CD4-positive, CD25-positive, alpha-beta regulatory T cell (primary cell): ENCODE data around the gene OR4D2. TPM values are rescaled to one million over a fixed set of nuclear protein-coding genes. Genes with fewer than 3 reads are reported as not detected.
A peak's percentile ranks its signal among the peaks of the same experiment; 100 is the strongest.
"Not testable (repeated sequence)": the region's sequence is repeated elsewhere in the genome, so short reads cannot be mapped to it uniquely, and the experiment has no call there.

Source experiments
- ATAC-seq, 2 donors: fragments of 150-1000 bp; cut with Tn5 transposase; one replicate each; pipeline ENCODE4 v1.10.0; 2021; ENCODE audit warnings: low read depth in 2 of 2, moderate number of reproducible peaks in 2 of 2, moderate library complexity in 1 of 2
- DNase-seq, 3 donors: peaks; one replicate each; pipeline versions ENCODE4 v3.0.0 to v3.0.0-alpha.2; 2012 to 2022; ENCODE audit warnings: mixed read lengths in 1 of 3
- H3K27ac ChIP-seq: one replicate; pipeline ENCODE4 v1.7.0; 2013; ENCODE audit warnings: mild to moderate bottlenecking, low read length; ENCODE audit not compliant: insufficient read depth, poor library complexity, severe bottlenecking
- H3K27me3 ChIP-seq: one replicate; pipeline ENCODE4 v1.7.0; 2013; ENCODE audit warnings: low read length; ENCODE audit not compliant: control insufficient read depth, insufficient read depth
- H3K36me3 ChIP-seq: one replicate; pipeline ENCODE4 v1.7.0; 2013; ENCODE audit warnings: mild to moderate bottlenecking, low read length, moderate library complexity; ENCODE audit not compliant: control insufficient read depth, insufficient read depth
- H3K4me1 ChIP-seq: 2 replicates; pipeline ENCODE4 v1.7.0; 2013; ENCODE audit warnings: mild to moderate bottlenecking, low read length; ENCODE audit not compliant: insufficient read depth, control insufficient read depth, poor library complexity, severe bottlenecking
- H3K4me3 ChIP-seq: one replicate; pipeline ENCODE4 v1.7.0; 2013; ENCODE audit warnings: low read depth, mild to moderate bottlenecking, low read length, moderate library complexity
- H3K9me3 ChIP-seq, 2 experiments: 1 replicate in 1 of 2; 2 replicates in 1 of 2; pipeline ENCODE4 v1.7.0; 2013; ENCODE audit warnings: low read length in 2 of 2, mild to moderate bottlenecking in 1 of 2, moderate library complexity in 1 of 2; ENCODE audit not compliant: control insufficient read depth in 2 of 2
- H3K27ac Mint-ChIP-seq, 3 donors: one replicate each; pipeline ENCODE4 v1.8.0; 2020 to 2022; ENCODE audit warnings: mild to moderate bottlenecking in 3 of 3, mixed read lengths in 3 of 3, moderate library complexity in 2 of 3
- H3K27me3 Mint-ChIP-seq: one replicate; pipeline ENCODE4 v1.8.0; 2022; ENCODE audit warnings: mild to moderate bottlenecking, mixed read lengths
- H3K36me3 Mint-ChIP-seq: one replicate; pipeline ENCODE4 v1.8.0; 2020; ENCODE audit warnings: mixed read lengths
- H3K4me1 Mint-ChIP-seq, 4 donors: one replicate each; pipeline ENCODE4 v1.8.0; 2020 to 2022; ENCODE audit warnings: mixed read lengths in 4 of 4, mild to moderate bottlenecking in 1 of 4
- H3K4me3 Mint-ChIP-seq, 4 donors: one replicate each; pipeline ENCODE4 v1.8.0; 2020 to 2022; ENCODE audit warnings: mild to moderate bottlenecking in 4 of 4, mixed read lengths in 4 of 4, moderate library complexity in 3 of 4
- H3K9me3 Mint-ChIP-seq, 7 donors: one replicate each; pipeline ENCODE4 v1.8.0; 2020 to 2022; ENCODE audit warnings: mixed read lengths in 7 of 7, mild to moderate bottlenecking in 3 of 7, moderate library complexity in 2 of 7
- polyA plus RNA-seq, 4 donors: library from polyadenylated mRNA; unstranded; fragments of 300-500 nt; fragmentation: Illumina TruSeq; gene quantifications; one replicate each; pipeline ENCODE4 v1.2.3, GENCODE V29; 2021
- total RNA-seq: library from RNA; stranded (reverse); gene quantifications from one replicate; pipeline ENCODE4 v1.2.3, GENCODE V29; 2022

Gene OR4D2
- total and polyA plus RNA-seq, 5 donors from 2014 or later, result not detected

DNA sequence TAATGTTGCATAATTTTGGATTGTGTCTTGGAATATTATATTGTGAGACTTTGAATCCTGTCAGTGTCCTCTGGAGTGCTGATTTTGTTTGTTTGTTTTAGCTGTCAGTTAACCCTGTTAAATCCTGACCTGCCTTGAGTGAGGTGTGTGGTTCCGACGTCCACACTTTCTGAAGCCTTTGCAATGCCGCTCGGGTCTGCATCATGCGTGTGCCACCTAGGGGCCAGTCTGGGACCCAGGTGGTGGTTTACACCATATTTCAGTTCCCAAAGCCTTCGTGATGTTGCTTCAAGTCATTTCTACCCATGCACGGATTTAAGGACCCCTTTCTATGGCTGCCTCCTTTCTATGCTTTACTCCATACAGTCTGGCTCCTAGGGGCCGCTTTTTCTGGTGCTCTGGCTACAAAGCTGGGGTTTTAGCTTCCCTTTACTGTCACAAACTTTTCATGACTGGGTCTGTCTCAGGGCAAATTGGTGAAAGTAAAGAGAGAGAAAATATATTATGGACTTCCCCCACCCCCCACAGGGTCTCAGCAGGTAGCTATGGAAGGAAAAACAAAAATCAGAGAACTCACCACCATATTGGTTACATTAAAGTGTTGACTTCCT lies 30.0 kb upstream of the OR4D2 start:
- H3K4me1 ChIP-seq, result no peaks in the 10 kb centered on the region
- no peak for ATAC-seq
- no peak overlapping the region for H3K27ac ChIP-seq
- no peak for DNase-seq
- no peaks in the 10 kb centered on the region for H3K36me3 ChIP-seq
- H3K9me3 Mint-ChIP-seq, result peaks cover 0 to 12% (median 4%) of the 10 kb centered on the region in 7 donors
- H3K27ac Mint-ChIP-seq, result no peak overlapping the region
- no peak overlapping the region for H3K4me3 ChIP-seq
- no peaks in the 10 kb centered on the region for H3K36me3 Mint-ChIP-seq
- peaks cover 58% of the 10 kb centered on the region for H3K27me3 Mint-ChIP-seq
- H3K4me1 Mint-ChIP-seq, result peaks cover 0 to 4% (median 0%) of the 10 kb centered on the region in 4 donors
- H3K27me3 ChIP-seq, result peaks cover 11% of the 10 kb centered on the region
- no peak overlapping the region for H3K4me3 Mint-ChIP-seq
- H3K9me3 ChIP-seq, result peaks cover 0 to 7% of the 10 kb centered on the region in 2 experiments

DNA sequence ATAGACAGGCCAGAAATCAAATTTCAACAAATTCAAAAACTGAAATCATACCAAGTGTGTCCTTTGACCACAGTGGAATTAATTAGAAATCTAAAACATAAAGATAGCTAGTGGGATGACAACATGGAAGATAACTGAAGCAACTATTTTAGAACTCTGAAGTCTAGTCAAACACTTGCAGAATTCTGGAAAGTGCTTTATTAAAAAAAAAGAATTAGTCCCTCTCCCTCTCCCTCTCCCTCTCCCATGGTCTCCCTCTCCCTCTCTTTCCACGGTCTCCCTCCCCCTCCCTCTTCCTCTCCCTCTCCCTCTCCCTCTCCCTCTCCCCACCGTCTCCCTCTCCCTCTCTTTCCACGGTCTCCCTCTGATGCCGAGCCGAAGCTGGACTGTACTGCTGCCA lies 25.3 kb upstream of the OR4D2 start:
- Histone ChIP-seq H3K4me1 (no peaks in the 10 kb centered on the region), H3K4me3 (no peak overlapping the region), H3K9me3 (peaks cover 28 to 32% of the 10 kb centered on the region in 2 experiments), H3K27ac (no peak overlapping the region), H3K36me3 (no peaks in the 10 kb centered on the region), H3K27me3 (peaks cover 14% of the 10 kb centered on the region)
- Mint-ChIP-seq H3K27me3 (peaks cover 47% of the 10 kb centered on the region), H3K27ac (no peak overlapping the region), H3K9me3 (peaks cover 0 to 26% (median 12%) of the 10 kb centered on the region in 7 donors), H3K4me1 (peaks cover 0 to 11% (median 6%) of the 10 kb centered on the region in 4 donors), H3K36me3 (peaks cover 14% of the 10 kb centered on the region), H3K4me3 (no peak overlapping the region)
- DNase-seq, result no peak
- ATAC-seq, result no peak

DNA sequence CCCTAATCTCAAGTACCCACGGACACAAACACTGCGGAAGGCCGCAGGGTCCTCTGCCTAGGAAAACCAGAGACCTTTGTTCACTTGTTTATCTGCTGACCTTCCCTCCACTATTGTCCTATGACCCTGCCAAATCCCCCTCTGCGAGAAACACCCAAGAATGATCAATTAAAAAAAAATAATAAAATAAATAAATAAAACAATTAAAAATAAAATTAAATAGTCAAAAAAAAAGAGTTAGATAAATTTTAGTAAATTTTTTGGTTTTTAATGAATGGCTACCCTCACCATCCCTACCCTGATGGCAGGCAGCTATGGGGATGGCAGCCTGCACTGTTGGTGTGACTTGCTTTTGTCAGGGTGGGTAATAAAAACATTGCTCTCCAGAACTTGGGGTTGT lies 23.4 kb upstream of the OR4D2 start:
- DNase-seq, H3K36me3 ChIP-seq, H3K4me1 ChIP-seq, H3K4me3 Mint-ChIP-seq, ATAC-seq, H3K4me3 ChIP-seq, H3K27ac ChIP-seq, H3K27ac Mint-ChIP-seq: not testable (repeated sequence)
- Mint-ChIP-seq H3K36me3 (peaks cover 14% of the 10 kb centered on the region), H3K4me1 (peaks cover 8 to 19% (median 12%) of the 10 kb centered on the region in 4 donors), H3K9me3 (peaks cover 0 to 36% (median 14%) of the 10 kb centered on the region in 7 donors), H3K27me3 (peaks cover 64% of the 10 kb centered on the region)
- H3K9me3 ChIP-seq, result peaks cover 33 to 38% of the 10 kb centered on the region in 2 experiments
- peaks cover 12% of the 10 kb centered on the region for H3K27me3 ChIP-seq

DNA sequence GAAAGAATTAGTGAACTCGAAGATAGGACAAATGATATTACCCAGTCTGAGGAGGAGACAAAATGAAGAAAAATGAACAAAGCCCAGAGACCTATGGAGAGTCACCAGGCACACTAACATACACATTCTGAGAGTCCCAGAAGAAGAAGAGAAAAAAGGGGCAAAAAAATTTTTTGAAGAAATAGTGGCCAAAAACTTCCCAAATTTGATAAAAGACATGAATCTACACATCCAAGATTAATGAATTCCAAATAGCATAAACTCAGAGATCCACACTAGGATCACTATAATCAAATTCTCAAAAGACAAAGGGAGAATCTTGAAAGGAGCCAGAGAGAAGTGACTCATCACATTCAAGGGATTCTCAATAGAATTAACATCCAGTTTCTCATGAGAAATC lies 22.0 kb upstream of the OR4D2 start:
- peaks cover 14% of the 10 kb centered on the region for H3K36me3 Mint-ChIP-seq
- no peaks in the 10 kb centered on the region for H3K4me1 ChIP-seq
- H3K27me3 Mint-ChIP-seq, result peaks cover 64% of the 10 kb centered on the region
- H3K36me3 ChIP-seq, result no peaks in the 10 kb centered on the region
- peaks cover 13 to 19% (median 17%) of the 10 kb centered on the region in 4 donors for H3K4me1 Mint-ChIP-seq
- H3K27ac ChIP-seq, result no peak overlapping the region
- H3K4me3 ChIP-seq, result no peak overlapping the region
- no peak overlapping the region for H3K4me3 Mint-ChIP-seq
- H3K9me3 Mint-ChIP-seq, result peaks cover 0 to 36% (median 14%) of the 10 kb centered on the region in 7 donors
- ATAC-seq (no peak), DNase-seq (no peak)
- peaks cover 12% of the 10 kb centered on the region for H3K27me3 ChIP-seq
- H3K9me3 ChIP-seq, result peaks cover 33 to 38% of the 10 kb centered on the region in 2 experiments
- H3K27ac Mint-ChIP-seq, result no peak overlapping the region

DNA sequence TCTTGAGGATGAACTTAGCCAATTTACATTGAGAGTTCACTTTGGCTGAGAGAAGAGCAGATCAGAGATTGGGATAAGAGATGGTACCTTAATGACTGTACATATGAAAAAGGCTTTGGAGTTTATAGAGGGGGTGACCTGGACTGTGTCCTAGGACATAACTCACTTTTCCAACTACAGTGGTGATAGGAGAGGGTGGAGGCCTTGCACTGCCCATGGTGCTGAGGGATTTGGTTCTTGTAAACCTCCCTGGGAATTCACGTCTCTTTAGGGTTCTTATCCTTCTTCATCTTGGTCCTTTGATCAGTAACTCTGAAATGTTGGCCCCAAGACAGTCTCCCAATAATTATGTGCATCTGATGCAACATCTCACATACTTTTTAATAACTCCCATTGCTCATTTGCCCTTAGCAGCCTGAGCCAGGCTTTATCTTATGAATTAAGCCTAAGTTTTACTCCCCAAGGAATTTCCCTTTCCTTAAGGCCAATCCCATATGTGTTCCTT lies 18.8 kb upstream of the OR4D2 start, which contains the start of gene OR4D1:
OR4D1 (plus strand) TSS at position 455 of the 505 bp plus-strand sequence. CDS start 6,770 bp downstream, outside the sequence.
- Histone ChIP-seq H3K36me3 (no peaks in the 10 kb centered on the region), H3K4me3 (no peak within 1 kb of the TSS), H3K4me1 (peaks cover 13% of the 10 kb centered on the region), H3K27me3 (peaks cover 13% of the 10 kb centered on the region), H3K9me3 (peaks cover 33 to 38% of the 10 kb centered on the region in 2 experiments), H3K27ac (no peak within 1 kb of the TSS)
- Mint-ChIP-seq H3K4me3 (peak within 1 kb of the TSS in 1 of 4 donors; percentile 55), H3K4me1 (peaks cover 15 to 42% (median 27%) of the 10 kb centered on the region in 4 donors), H3K36me3 (peaks cover 14% of the 10 kb centered on the region), H3K27ac (peak within 1 kb of the TSS in 1 of 3 donors; percentile 6), H3K27me3 (peaks cover 68% of the 10 kb centered on the region), H3K9me3 (peaks cover 0 to 34% (median 12%) of the 10 kb centered on the region in 7 donors)
- DNase-seq (no peak), ATAC-seq (no peak)

DNA sequence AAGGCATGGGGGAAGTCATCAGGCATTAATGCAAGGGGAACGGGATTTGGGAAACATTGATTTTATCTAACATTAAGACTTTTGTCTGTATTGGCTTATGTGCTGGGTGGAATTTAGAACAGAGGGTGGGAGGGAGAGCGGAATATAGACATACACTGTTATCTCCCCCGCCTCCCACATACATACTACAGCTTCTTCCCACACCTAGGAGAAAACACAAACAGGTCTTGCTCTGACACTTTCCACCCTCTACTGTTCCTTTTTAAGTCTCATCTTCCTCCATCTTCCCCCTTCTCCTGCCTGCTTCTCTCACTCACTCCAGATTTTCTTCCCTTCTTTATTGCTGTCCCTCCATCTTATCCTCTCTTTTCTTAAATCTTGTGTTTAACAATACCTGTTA lies 18.2 kb upstream of the OR4D2 start:
- H3K4me1 Mint-ChIP-seq, result peaks cover 15 to 48% (median 33%) of the 10 kb centered on the region in 4 donors
- peaks cover 67% of the 10 kb centered on the region for H3K27me3 Mint-ChIP-seq

DNA sequence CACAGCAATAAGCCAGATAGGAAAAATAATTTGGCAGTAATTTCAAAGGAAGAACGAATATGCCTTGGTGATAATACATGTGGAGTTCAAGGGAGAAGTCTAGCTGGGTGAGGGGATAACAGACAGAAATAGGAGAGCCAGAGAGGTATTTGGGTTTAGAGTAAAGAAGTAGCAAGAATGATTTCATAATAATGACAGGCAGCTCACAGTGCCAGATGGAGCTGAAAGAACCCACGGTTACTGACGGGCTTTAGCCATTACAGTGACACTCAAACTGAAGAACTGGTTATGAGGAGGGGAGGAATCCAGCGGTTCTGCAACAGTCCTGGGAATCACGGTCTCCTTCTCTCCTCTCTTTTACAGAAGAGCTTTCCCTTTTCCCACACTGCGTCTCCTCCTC lies 16.4 kb upstream of the OR4D2 start:
- Mint-ChIP-seq H3K36me3 (peaks cover 9% of the 10 kb centered on the region), H3K9me3 (peaks cover 3 to 22% (median 9%) of the 10 kb centered on the region in 7 donors), H3K4me3 (peak overlapping the region in 1 of 4 donors; percentile 11), H3K27ac (peak overlapping the region in 1 of 3 donors; percentile 79), H3K4me1 (peaks cover 27 to 64% (median 42%) of the 10 kb centered on the region in 4 donors), H3K27me3 (peaks cover 53% of the 10 kb centered on the region)
- ATAC-seq (no peak), DNase-seq (no peak)
- no peaks in the 10 kb centered on the region for H3K36me3 ChIP-seq
- H3K4me1 ChIP-seq, result peaks cover 23% of the 10 kb centered on the region
- H3K27ac ChIP-seq, result no peak overlapping the region
- H3K9me3 ChIP-seq, result peaks cover 16 to 19% of the 10 kb centered on the region in 2 experiments
- H3K4me3 ChIP-seq, result no peak overlapping the region
- H3K27me3 ChIP-seq, result peaks cover 11% of the 10 kb centered on the region

More for the DNA sequence above, 18.2 kb upstream of the OR4D2 start:
- Histone ChIP-seq H3K27ac (no peak overlapping the region), H3K4me1 (peaks cover 19% of the 10 kb centered on the region), H3K27me3 (peaks cover 13% of the 10 kb centered on the region), H3K36me3 (no peaks in the 10 kb centered on the region), H3K9me3 (peaks cover 33 to 37% of the 10 kb centered on the region in 2 experiments), H3K4me3 (no peak overlapping the region)
- Mint-ChIP-seq H3K36me3 (peaks cover 14% of the 10 kb centered on the region), H3K27ac (peak overlapping the region in 1 of 3 donors; percentile 6), H3K4me3 (no peak overlapping the region), H3K9me3 (peaks cover 0 to 34% (median 12%) of the 10 kb centered on the region in 7 donors)
- no peak for DNase-seq
- ATAC-seq, result no peak
